Fibroblast of lung (primary cell): ENCODE data around the gene MIOX.

ENCODE experiments used
- CTCF ChIP-seq, 2 donors: IDR thresholded peaks in 1 of 2; conservative IDR thresholded peaks in 1 of 2; 1 replicate in 1 of 2; 2 replicates in 1 of 2; pipeline ENCODE4 v1.5.1; 2011 to 2012; ENCODE audit warnings: low read length in 2 of 2, control low read depth in 1 of 2, inconsistent platforms in 1 of 2, low read depth in 1 of 2, mild to moderate bottlenecking in 1 of 2
- EZH2 ChIP-seq: IDR thresholded peaks from 2 replicates; pipeline ENCODE4 v1.5.1; 2012; ENCODE audit warnings: low read length, control low read depth, mild to moderate bottlenecking; ENCODE audit errors: missing control alignments

- no peak for TF ChIP-seq CTCF (conservative IDR thresholded peaks at IDR 0.05 in 1 of 2, IDR thresholded peaks at IDR 0.05 in 1 of 2; ENCODE audit: low read depth in 1 of 2, low read length in 2 of 2)
- TF ChIP-seq EZH2: no peak
Measured at GRCh38 chr22:50488886-50489285, 2.2 kb downstream of the MIOX start.
